ENCODE data around the gene ASB15.
"Not testable (repeated sequence)": the region's sequence is repeated elsewhere in the genome, so short reads cannot be mapped to it uniquely, and the experiment has no call there.

The ASB15 gene

GRCh38 chr7:123601530-123601929 lies at the start of gene ASB15:
ASB15 (plus strand) TSS chr7:123601821; CDS start chr7:123614503, 12,682 bp downstream.
- DNase-seq (ENCODE audit: low read depth in 2 of 2, low spot score in 1 of 2) = no peak

GRCh38 chr7:123552134-123552533 lies 49.5 kb upstream of the ASB15 start:
- DNase-seq (ENCODE audit: low read depth in 2 of 2, low spot score in 1 of 2) = not testable (repeated sequence)

GRCh38 chr7:123552641-123553040 lies 49.0 kb upstream of the ASB15 start:
- no peak for DNase-seq (ENCODE audit: low read depth in 2 of 2, low spot score in 1 of 2)

- no peak for DNase-seq (ENCODE audit: low read depth in 2 of 2, low spot score in 1 of 2)
Measured at GRCh38 chr7:123553159-123553558, 48.5 kb upstream of the ASB15 start.

- DNase-seq (ENCODE audit: low read depth in 2 of 2, low spot score in 1 of 2) = no peak
Measured at GRCh38 chr7:123555484-123555883, 46.1 kb upstream of the ASB15 start.

GRCh38 chr7:123557016-123557397 lies 44.6 kb upstream of the ASB15 start:
- no peak for DNase-seq (ENCODE audit: low read depth in 2 of 2, low spot score in 1 of 2)

- DNase-seq (ENCODE audit: low read depth in 2 of 2, low spot score in 1 of 2) = peak; percentile 92
Measured at GRCh38 chr7:123557398-123558288, 44.0 kb upstream of the ASB15 start, which contains the start of gene NDUFA5. NDUFA5 (minus strand) TSS chr7:123557818; CDS start chr7:123557795, 23 bp downstream.

GRCh38 chr7:123558289-123558874 lies 43.2 kb upstream of the ASB15 start:
- DNase-seq (ENCODE audit: low read depth in 2 of 2, low spot score in 1 of 2) = no peak

GRCh38 chr7:123562121-123562520 lies 39.5 kb upstream of the ASB15 start:
- DNase-seq (ENCODE audit: low read depth in 2 of 2, low spot score in 1 of 2) = no peak

GRCh38 chr7:123569352-123570010 lies 32.1 kb upstream of the ASB15 start:
- no peak for DNase-seq (ENCODE audit: low read depth in 2 of 2, low spot score in 1 of 2)

GRCh38 chr7:123570390-123571182 lies 31.0 kb upstream of the ASB15 start:
- no peak for DNase-seq (ENCODE audit: low read depth in 2 of 2, low spot score in 1 of 2)

- DNase-seq (ENCODE audit: low read depth in 2 of 2, low spot score in 1 of 2) = no peak
Measured at GRCh38 chr7:123571187-123571586, 30.4 kb upstream of the ASB15 start.

GRCh38 chr7:123571684-123572083 lies 29.9 kb upstream of the ASB15 start:
- no peak for DNase-seq (ENCODE audit: low read depth in 2 of 2, low spot score in 1 of 2)

GRCh38 chr7:123573341-123573740 lies 28.3 kb upstream of the ASB15 start:
- DNase-seq (ENCODE audit: low read depth in 2 of 2, low spot score in 1 of 2) = no peak

- DNase-seq (ENCODE audit: low read depth in 2 of 2, low spot score in 1 of 2) = no peak
Measured at GRCh38 chr7:123573896-123574467, 27.6 kb upstream of the ASB15 start.

- no peak for DNase-seq (ENCODE audit: low read depth in 2 of 2, low spot score in 1 of 2)
Measured at GRCh38 chr7:123579416-123579815, 22.2 kb upstream of the ASB15 start.

- DNase-seq (ENCODE audit: low read depth in 2 of 2, low spot score in 1 of 2) = no peak
Measured at GRCh38 chr7:123580406-123581161, 21.0 kb upstream of the ASB15 start.

GRCh38 chr7:123581162-123581459 lies 20.5 kb upstream of the ASB15 start:
- no peak for DNase-seq (ENCODE audit: low read depth in 2 of 2, low spot score in 1 of 2)

GRCh38 chr7:123583821-123584220 lies 17.8 kb upstream of the ASB15 start:
- no peak for DNase-seq (ENCODE audit: low read depth in 2 of 2, low spot score in 1 of 2)

GRCh38 chr7:123588376-123588775 lies 13.2 kb upstream of the ASB15 start:
- no peak for DNase-seq (ENCODE audit: low read depth in 2 of 2, low spot score in 1 of 2)
